SHP77 (cell line): ENCODE measurements around the gene ZNF614.
"Not testable (repeated sequence)": the region's sequence is repeated elsewhere in the genome, so short reads cannot be mapped to it uniquely, and the experiment has no call there.

Experiments
- DNase-seq, 2 experiments: peaks; one replicate each; lab custom pipeline; 2025; lab: John Stamatoyannopoulos, UW

ZNF614 gene

DNA sequence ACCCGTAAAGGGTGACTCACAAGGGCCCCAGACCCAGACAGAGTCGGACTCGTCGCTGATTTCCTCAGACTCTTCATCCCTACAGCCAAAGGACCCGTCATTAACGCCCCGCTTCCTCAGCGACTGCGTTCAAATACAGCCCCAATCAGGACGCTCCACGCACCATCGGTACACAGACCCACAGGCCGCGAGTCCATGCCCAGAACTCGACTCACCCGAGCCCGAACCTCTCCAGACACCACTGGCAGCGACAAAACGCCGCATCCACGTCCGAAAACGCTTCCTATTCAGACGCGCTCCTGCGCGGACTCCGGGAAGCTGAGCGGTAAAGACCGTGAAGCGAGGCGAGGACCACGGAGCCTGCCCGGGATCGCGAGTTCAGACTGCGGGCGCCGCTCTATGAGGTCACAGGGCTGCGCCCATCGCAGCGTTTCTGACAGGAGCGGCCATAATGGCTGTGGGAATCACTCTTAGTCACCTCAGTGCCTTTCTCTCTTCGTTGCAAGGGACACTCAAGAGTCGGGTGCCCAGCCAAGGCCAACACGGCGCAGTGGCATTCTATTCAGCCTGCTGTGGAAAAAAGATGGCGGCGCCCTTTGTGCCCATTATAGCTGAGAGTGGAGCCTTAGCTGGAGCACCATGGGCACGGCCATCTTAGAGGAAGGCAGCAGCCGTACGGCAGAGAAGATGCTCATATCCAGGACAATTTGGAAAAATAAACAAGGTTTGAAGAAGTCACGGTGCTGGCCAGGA, at the start of gene ZNF614:
TSS of gene ZNF614 (minus strand) at position 353 of the 753 bp plus-strand sequence. CDS start 2,634 bp downstream, outside the sequence.
- peak; percentile 73 to 86 for DNase-seq

DNA sequence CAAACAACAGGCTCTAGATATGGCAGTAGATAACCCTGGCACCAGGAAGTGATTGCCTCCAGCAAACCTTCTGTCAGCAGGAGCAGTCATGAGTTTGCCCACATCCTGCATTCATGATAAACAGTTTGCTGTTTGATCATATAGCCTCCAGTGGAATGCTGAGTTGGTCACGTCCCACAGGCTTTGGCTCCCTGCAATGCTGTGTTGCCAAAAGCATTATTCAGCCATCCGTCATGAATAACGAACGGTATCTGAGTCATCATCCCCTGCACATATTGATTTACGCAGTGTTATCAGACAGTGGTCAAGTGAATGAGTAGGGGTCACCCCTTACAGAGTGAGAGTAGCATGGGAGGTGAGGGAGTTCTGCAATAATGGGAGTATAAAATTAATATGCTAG, 42.3 kb upstream of the ZNF614 start:
- no peak for DNase-seq

DNA sequence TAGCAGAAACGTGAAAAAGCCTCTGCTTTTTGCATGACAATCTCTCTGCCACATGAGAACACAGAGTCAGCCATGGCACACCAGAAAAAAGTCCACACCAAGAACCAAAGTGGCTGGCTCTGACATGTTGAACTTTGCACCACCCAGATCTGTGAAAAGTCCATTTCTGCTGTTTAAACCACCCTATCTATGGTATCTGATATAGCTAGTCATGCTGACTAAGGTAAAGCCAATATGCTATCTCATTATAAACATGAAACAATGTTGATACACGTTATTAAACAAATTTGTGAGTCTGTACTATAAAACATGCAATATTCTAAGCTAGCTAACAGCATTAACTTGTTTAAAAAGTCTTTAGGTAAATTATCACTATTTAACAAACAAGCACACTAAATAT, 41.5 kb upstream of the ZNF614 start:
- DNase-seq: no peak

DNA sequence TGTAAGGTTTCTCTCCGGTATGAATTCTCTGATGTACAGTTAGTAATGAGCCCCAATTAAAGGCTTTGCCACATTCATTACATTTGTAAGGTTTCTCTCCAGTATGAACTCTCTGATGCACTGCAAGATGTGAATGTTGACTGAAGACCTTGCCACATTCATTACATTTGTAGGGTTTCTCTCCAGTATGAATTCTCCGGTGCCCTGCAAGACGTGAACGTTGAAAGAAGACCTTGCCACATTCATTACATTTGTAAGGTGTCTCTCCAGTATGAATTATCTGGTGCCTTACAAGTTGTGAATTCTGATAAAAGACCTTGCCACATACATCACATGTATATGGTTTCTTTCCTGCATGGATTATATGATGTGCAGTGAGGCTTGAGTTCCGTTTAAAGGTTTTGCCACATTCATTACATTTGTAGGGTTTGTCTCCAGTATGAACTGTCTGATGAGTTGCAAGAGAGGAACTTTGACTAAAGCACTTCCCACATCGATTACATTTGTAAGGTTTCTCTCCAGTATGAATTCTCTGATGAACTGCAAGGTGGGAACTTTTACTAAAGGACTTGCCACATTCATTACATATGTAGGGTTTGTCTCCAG, 38.2 kb upstream of the ZNF614 start:
- DNase-seq: no peak

DNA sequence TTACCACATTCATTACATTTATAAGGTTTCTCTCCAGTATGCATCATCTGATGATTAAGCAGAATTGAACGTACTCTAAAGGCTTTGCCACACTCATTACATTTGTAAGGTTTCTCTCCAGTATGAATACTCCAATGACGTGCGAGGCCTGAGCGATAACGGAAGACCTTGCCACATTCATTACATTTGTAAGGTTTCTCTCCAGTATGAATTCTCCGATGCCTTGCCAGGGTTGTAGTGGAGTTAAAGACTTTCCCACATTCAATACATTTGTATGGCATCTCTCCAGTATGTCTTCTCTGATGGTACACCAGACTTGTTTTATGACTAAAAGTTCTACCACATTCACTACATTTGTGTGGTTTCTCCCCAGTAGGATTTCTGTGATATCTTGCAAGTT, 37.2 kb upstream of the ZNF614 start:
- no peak for DNase-seq

DNA sequence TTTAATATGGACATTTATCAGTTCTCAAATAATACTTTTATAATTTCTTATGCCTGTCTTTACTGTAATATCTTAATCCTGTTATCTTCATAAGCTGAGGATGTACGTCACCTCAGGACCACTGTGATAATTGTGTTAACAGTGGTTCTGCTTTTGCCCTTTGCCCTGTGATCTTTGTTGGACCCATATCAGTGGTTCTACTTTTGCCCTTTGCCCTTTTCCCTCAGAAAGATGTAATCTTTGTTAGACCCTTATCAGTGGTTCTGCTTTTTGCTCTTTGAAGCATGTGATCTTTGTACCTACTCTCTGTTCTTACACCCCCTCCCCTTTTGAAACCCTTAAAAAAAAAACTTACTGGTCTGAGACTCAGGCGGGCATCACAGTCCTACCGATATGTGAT, 28.3 kb upstream of the ZNF614 start:
- not testable (repeated sequence) for DNase-seq

DNA sequence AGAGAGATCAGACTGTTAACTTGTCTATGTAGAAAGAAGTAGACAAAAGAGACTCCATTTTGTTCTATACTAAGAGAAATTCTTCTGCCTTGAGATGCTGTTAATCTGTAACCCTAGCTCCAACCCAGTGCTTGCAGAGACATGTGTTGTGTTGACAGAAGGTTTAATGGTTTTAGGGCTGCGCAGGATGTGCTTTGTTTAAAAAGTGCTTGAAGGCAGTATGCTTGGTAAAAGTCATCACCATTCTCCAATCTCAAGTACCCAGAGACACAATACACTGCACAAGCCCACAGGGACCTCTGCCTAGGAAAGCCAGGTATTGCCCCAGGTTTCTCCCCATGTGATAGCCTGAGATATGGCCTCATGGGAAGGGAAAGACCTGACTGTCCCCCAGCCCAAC, 23.6 kb upstream of the ZNF614 start:
- not testable (repeated sequence) for DNase-seq

DNA sequence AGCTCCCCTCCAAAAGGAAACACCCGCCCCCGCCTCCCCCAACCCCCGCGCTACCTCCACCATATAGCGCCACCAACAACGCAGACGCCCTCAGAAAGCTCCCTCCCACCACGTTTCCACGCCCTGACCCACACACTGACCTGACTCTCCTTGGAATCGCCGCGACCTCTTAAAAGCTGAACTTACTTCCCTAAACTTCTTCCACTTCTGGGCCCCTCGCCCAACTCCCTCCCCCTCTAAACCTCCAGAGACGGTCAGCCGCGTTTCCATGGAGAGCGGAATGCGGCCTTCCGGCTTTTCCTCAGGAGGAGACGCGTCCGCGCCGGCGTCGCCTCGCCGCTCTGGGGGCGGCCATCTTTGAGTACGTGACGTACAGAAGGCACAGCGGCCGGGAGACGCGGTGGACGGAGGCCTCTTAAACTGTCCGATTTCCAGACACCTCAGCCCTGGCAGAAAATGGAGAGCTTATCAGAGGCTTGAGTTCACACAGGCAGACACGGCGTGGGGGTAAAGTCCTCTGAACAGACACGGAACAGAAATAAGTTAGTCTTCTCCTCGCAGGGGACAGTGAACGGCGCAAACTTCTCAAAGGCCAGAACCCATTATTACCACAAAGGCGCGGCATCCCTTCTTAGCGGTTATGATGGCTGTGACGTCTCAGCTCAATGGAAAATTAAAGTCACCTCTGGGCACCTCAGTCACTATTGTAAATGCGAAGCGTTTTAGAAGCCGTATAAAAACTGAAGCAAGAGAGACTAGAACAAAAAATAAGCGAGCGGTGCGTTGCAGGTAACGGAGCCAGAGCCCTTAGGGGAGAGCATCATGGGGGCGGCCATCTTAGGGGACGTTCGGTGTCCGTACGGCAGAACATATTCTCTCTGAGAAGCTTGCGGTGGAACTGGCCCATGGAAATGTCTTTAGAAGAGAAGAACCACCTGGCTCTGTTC, 20.6 kb upstream of the ZNF614 start, which contains the start of gene ZNF432:
TSS of gene ZNF432 (minus strand) at position 284 of the 947 bp plus-strand sequence. CDS start 1,970 bp downstream, outside the sequence.
- no peak for DNase-seq

DNA sequence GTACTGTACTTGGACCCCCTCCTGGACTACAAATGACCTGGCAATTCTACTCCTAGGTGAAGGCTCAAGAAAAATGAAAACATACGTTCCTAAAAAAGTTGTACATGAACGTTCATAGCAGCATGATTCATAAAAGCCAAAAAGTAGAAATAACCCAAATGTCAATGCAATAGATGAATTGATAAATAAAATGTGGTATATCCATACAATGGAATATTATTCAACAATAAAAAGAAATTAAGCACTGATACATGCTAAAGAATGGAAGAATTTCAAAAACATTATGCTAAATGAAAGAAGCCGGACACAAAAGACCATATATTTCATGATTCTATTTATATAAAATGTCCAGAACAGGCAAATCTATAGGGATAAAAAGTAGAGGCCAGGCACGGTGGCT, 11.0 kb upstream of the ZNF614 start:
- no peak for DNase-seq

DNA sequence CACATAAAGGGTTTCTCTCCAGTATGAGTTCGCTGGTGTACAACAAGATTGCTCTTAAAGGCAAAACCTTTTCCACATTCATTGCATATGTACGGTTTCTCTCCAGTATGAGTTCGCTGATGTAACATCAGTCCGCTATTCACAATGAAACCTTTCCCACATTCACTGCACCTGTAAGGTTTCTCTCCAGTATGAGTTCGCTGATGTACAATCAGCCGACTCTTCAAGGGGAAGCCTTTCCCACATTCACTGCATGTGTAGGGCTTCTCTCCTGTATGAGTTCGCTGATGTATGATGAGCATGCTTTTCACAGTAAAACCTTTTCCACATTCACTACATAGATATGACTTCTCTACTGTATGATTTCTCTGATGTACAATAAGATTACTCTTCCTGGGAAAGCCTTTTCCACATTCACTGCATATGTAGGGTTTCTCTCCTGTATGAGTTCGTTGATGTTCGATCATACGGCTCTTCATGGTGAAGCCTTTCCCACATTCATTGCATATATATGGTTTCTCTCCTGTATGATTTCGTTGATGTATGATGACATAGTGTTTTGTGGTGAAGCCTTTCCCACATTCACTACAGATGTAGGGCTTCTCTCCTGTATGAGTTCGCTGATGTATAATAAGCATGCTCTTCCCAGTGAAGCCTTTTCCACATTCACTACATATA, 6.0 kb upstream of the ZNF614 start:
- DNase-seq: no peak

DNA sequence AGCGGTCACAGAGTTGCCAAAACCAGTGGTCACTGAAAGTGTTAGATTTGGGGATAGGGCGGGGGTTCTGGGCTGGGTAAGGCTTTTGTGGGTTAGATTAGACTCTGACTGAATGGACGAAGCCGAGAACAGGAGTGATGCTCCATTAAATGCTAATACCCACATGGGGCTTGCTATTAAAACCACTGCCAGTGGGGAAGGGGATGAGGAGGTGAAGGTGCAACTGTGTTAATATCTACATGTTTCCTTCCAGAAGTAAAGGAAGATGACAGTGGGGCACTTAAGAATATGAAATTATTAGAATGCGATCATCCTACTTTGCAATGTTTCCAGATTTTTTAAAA, 573 bp upstream of the ZNF614 start:
- DNase-seq: no peak

DNA sequence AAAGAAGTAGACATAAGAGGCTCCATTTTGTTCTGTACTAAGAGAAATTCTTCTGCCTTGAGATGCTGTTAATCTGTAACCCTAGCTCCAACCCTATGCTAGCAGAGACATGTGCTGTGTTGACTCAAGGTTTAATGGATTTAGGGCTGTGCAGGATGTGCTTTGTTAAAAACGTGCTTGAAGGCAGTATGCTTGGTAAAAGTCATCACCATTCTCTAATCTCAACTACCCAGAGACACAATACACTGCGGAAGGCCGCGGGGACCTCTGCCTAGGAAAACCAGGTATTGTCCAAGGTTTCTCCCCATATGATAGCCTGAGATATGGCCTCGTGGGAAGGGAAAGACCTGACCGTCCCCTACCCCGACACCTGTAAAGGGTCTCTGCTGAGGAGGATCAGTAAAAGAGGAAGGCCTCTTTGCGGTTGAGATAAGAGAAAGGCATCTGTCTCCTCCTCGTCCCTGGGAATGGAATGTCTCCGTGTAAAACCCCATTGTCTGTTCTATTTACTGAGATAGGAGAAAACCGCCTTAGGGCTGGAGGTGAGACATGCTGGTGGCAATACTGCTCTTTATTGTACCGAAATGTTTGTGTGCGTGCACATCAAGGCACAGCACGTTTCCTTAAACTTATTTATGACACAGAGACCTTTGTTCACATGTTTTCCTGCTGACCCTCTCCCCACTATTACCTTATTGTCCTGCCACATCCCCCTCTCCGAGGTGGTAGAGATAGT, 1.8 kb downstream of the ZNF614 start:
- not testable (repeated sequence) for DNase-seq

DNA sequence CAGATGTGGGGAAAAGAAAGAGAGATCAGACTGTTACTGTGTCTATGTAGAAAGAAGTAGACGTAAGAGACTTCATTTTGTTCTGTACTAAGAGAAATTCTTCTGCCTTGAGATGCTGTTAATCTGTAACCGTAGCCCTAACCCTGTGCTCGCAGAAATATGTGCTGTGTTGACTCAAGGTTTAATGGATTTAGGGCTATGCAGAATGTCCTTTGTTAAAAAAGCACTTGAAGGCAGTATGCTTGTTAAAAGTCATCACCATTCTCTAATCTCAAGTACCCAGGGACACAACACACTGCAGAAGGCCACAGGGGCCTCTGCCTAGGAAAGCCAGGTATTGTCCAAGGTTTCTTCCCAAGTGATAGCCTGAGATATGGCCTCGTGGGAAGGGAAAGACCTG, 3.7 kb downstream of the ZNF614 start:
- DNase-seq: not testable (repeated sequence)

DNA sequence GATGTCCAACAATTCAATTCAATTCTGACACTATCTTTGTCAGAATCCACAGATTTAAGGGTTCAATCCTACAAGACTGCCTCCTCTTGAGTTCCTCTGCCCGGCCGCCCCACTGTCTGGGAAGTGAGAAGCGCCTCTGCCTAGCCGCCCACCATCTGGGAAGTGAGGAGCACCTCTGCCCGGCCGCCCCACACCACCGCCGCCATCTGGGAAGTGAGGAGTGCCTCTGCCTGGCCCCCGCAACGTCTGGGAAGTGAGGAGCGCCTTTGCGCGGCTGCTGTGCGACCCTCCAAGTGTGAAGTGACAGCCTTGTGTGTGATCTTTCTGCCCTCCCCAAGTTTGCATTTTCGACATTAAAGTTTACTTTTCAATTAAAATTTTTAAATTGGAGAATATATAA, 6.0 kb downstream of the ZNF614 start:
- DNase-seq: no peak

DNA sequence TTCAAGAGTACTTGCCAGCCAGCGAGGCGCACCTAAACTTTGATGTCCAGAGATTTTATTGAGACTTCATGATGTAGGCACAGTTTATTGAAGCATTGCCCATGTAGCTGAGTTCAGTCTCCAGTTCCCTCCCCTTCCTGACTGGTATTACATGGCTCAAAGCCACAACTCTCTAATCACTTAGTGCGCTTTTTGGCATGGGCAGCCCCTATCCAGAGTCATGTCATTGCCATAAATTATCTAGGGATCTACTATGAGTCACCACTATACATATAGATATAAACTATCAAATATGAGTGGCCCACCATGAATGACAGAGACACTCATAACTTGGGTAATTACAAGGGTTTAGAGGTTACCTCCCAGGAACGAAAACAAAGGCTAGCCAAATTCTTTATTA, 7.7 kb downstream of the ZNF614 start:
- no peak for DNase-seq

DNA sequence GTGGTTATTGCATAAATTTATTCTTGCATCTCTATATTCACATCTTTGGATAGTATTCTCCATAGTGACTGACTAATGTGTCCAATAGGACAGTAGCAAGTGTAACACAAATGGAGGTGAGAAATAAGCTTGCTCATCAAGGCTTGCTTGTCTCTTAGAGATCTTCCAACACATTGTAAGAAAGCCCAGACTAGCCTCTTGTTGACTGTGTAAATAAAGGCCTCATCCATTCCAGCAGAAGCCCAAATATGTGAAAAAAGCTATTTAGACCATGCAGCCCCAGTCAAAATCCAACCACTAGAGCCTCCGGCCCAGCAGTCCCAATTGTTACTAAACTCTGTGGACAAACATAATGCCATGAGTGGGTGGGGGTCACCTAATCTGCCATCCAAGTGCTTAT, 17.5 kb downstream of the ZNF614 start:
- DNase-seq: no peak

DNA sequence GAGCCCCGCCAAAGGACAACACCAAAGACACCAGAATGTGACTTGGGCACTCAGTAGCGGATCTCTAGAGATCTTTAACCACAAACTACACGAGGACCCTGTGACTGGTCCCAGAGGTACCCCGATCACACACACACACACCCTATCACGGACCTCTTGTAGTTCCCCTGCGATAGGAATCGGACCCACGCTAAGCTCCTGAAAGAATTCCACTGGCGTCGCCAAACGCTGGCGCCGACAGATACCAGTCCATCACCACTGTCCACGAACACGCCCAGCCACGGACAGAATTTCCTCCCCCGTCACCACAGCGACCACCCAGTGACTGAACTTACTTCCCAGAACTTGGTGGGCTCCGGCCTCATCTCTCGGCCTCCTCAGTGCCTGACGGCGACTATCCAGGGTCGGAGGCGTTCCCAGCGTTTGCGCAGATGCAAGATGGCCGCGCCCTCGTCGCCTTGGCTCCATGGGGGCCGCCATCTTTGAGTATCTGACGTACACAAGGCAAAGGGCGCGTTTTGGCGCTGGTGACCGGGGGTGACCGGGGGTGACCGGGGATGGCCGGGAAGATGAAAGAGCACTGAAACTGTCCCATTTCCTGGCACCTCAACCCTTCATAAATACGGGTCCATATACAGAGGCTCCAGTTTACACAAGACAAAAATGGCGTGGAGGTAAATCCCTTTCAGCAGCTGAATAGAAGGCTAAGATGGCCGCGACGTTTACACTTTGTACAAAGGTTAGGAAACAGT, 20.2 kb downstream of the ZNF614 start, which contains the start of gene ZNF615:
TSS of gene ZNF615 (minus strand) at position 406 of the 752 bp plus-strand sequence. CDS start 4,500 bp downstream, outside the sequence.
- DNase-seq: peak; percentile 76 to 90

DNA sequence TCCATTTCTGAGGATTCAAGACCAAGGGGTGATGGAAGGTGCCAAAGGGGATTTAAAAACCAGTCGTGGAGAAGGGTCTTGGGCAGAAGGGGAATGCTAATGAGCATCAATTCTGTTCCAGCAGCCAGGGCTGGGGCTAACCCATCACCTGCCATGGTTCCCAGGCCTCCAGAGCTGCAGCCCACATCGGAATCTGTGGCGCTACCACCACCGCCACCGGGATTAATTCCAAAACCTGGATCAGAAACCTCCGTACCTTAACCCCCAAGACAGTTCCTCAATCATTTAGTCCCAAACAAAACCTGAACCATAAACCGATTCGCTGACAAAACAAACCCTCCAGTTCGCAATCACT, 20.8 kb downstream of the ZNF614 start:
- peak; percentile 1 to 20 for DNase-seq

DNA sequence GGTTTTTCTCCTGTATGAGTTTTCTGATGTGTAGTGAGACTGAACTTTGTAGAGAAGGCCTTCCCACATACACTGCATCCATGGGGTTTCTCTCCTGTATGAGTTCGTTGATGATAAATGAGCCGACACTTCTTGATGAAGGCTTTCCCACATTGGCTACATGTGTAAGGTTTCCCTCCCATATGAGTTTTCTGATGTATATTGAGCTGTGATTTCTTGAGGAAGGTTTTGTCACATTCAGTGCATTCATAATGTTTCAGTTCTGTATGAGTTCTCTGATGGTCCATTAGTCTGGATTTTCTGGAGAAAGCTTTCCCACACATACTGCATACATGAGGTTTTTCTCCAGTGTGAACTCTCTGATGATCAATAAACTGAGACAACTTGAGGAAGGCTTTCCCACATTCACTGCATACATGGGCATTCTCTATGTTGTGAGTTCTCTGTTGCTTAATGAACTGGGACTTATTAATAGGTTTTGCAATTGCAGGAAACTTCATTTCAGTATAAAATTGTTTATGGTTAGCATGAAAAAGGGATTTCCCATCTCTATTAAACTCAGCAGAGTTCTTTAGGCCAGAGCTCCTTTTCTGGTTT, 34.0 kb downstream of the ZNF614 start:
- no peak for DNase-seq

DNA sequence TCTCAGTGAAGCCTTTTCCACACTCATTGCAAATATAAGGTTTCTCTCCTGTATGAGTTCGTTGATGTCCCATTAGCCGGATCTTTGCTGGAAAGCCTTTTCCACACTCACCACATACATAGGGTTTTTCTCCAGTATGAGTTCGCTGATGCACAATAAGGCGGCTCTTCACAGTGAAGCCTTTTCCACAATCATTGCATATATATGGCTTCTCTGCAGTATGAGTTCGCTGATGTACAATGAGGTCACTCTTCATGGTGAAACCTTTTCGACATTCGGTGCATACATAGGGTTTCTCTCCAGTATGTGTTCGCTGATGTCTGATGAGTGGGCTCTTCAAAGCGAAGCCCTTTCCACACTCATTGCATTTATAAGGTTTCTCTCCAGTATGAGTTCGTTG, 34.8 kb downstream of the ZNF614 start:
- DNase-seq: no peak
